Measurements from ENCODE around the gene SCEL.

- TF ChIP-seq, protein P1, sequence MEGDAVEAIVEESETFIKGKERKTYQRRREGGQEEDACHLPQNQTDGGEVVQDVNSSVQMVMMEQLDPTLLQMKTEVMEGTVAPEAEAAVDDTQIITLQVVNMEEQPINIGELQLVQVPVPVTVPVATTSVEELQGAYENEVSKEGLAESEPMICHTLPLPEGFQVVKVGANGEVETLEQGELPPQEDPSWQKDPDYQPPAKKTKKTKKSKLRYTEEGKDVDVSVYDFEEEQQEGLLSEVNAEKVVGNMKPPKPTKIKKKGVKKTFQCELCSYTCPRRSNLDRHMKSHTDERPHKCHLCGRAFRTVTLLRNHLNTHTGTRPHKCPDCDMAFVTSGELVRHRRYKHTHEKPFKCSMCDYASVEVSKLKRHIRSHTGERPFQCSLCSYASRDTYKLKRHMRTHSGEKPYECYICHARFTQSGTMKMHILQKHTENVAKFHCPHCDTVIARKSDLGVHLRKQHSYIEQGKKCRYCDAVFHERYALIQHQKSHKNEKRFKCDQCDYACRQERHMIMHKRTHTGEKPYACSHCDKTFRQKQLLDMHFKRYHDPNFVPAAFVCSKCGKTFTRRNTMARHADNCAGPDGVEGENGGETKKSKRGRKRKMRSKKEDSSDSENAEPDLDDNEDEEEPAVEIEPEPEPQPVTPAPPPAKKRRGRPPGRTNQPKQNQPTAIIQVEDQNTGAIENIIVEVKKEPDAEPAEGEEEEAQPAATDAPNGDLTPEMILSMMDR (IDR thresholded peaks at IDR 0.05) = no peak
- no peak for TF ChIP-seq POLR2AphosphoS5 (IDR thresholded peaks at IDR 0.05; ENCODE audit: insufficient read depth in 1 of 2, low read depth in 1 of 2)
Observed at GRCh38 chr13:77580748-77581147, 45.2 kb downstream of the SCEL start.
